Spleen (tissue), 11 donors: ENCODE results near the gene MAG. TPM values are rescaled to one million over a fixed set of nuclear protein-coding genes. Genes with fewer than 3 reads are reported as not detected.

Experiments used
- DNase-seq: peaks from one replicate; pipeline ENCODE4 v3.0.0-alpha.2; 2020
- H3K27ac ChIP-seq, 8 donors: fragments of 200-600 bp; sonication (generic) in 7 of 8; 1 replicate in 4 of 8; 2 replicates in 4 of 8; pipeline versions ENCODE4 v1.5.0 to v1.8.0; 2016 to 2021; ENCODE audit warnings: inconsistent platforms in 4 of 8, mild to moderate bottlenecking in 4 of 8, moderate library complexity in 1 of 8
- H3K27me3 ChIP-seq, 7 donors: fragments of 200-600 bp; sonication (generic) in 6 of 7; replicated peaks in 1 of 7; 1 replicate in 4 of 7; 2 replicates in 3 of 7; pipeline versions ENCODE4 v1.5.0 to v1.8.0; 2016 to 2021; ENCODE audit warnings: inconsistent platforms in 3 of 7, mild to moderate bottlenecking in 1 of 7
- H3K36me3 ChIP-seq, 6 donors: fragments of 200-600 bp; sonication (generic) in 5 of 6; 1 replicate in 4 of 6; 2 replicates in 2 of 6; pipeline versions ENCODE4 v1.5.0 to v1.8.0; 2016 to 2021; ENCODE audit warnings: inconsistent platforms in 2 of 6
- H3K4me1 ChIP-seq, 6 donors: fragments of 200-600 bp; sonication (generic) in 5 of 6; 1 replicate in 3 of 6; 2 replicates in 3 of 6; pipeline versions ENCODE4 v1.5.0 to v1.8.0; 2016 to 2021; ENCODE audit warnings: inconsistent platforms in 3 of 6
- H3K4me3 ChIP-seq, 8 donors: fragments of 200-600 bp; sonication (generic) in 7 of 8; 1 replicate in 4 of 8; 2 replicates in 4 of 8; pipeline versions ENCODE4 v1.5.0 to v1.8.0; 2016 to 2021; ENCODE audit warnings: inconsistent platforms in 4 of 8, mild to moderate bottlenecking in 4 of 8, moderate library complexity in 2 of 8
- H3K9me3 ChIP-seq, 8 donors: fragments of 200-600 bp; sonication (generic) in 7 of 8; 1 replicate in 4 of 8; 2 replicates in 4 of 8; pipeline versions ENCODE4 v1.5.0 to v1.8.0; 2016 to 2021; ENCODE audit warnings: inconsistent platforms in 4 of 8
- CTCF ChIP-seq, 11 experiments: fragments of 200-600 bp in 7 of 11; fragments of 450-650 bp in 4 of 11; sonication (generic) in 4 of 11; IDR thresholded peaks in 8 of 11; conservative IDR thresholded peaks in 3 of 11; 1 replicate in 7 of 11; 2 replicates in 4 of 11; pipeline versions ENCODE4 v1.4.0 to v1.8.0; 2016 to 2021; ENCODE audit warnings: antibody characterized with exemption in 11 of 11, inconsistent platforms in 4 of 11, mild to moderate bottlenecking in 1 of 11
- POLR2A ChIP-seq, 3 donors: fragments of 450-650 bp; IDR thresholded peaks; one replicate each; pipeline ENCODE4 v1.5.1; 2017; ENCODE audit warnings: antibody characterized with exemption in 3 of 3, mild to moderate bottlenecking in 1 of 3
- POLR2AphosphoS5 ChIP-seq, 3 donors: sonication (generic); formaldehyde crosslinking; IDR thresholded peaks; one replicate each; pipeline ENCODE4 v1.5.1; 2017; ENCODE audit warnings: antibody characterized with exemption in 3 of 3
- WGBS, 5 donors: extraction: QIAGEN DNeasy Blood & Tissue Kit in 3 of 5; methylation state at CpG; one replicate each; pipeline versions ENCODE4 v1.1.5 to v1.1.7; 2013 to 2018; 5-methylcytosine and 5-hydroxymethylcytosine counted together
- intact Hi-C: fragments of 100-400 bp; cut with DNase I; formaldehyde crosslinking; loops from one replicate; pipeline ENCODE4 v1.15.0; 2023; ENCODE audit warnings: low total_unique reads
- polyA plus RNA-seq, 3 donors: library from polyadenylated mRNA; stranded (reverse); fragments of 200-250 nt; gene quantifications; one replicate each; pipeline ENCODE4 v1.2.1, GENCODE V29; 2013
- total RNA-seq, 7 donors: library from RNA; depleted of rRNA in 3 of 7; stranded (reverse); fragments of >200 nt in 3 of 7; fragmentation: NEBNext Ultra II Directional in 4 of 7; extraction: Animal tissue kit (Norgen Biotek cat#: 25700) in 4 of 7; gene quantifications; one replicate each; pipeline versions ENCODE4 v1.1.0 to v1.2.1, GENCODE V29; 2016 to 2021
- donor health status: healthy with polysubstance abuse.
- donor health status: DM: no; HTN: no; CAD: no; lungs with moderate emphysema.
- donor health status: DM: no; HTN: no; CAD: no.
- donor health status: Bipolar disorder and iron deficiency.
- donor health status: healthy.
- donor health status: DM: no; HTN: no; CAD: no.
- donor health status: DM: yes; HTN: yes; CAD: no.

Gene MAG
- total and polyA plus RNA-seq, 10 donors = 0.07 to 55.2 (median 0.38) TPM; not detected in 2

GRCh38 chr19:35269438-35270117 is 22.4 kb upstream of the MAG start:
- Histone ChIP-seq H3K27me3 (no peaks in the 10 kb centered on the region), H3K36me3 (peaks cover 0 to 62% (median 34%) of the 10 kb centered on the region in 6 donors), H3K4me1 (peaks cover 32 to 81% (median 66%) of the 10 kb centered on the region in 6 donors), H3K4me3 (peak overlapping the region; percentile 53 to 90 (median 64)), H3K27ac (peak overlapping the region; percentile 87 to 97 (median 94)), H3K9me3 (no peaks in the 10 kb centered on the region)
- intact Hi-C loops = loop anchor here (5.0 to 10.0 kb wide), 2 partner anchors 65 to 117 kb away; partner anchors contain the start of gene FXYD5
- WGBS, 5 donors = 0 to 6% (median 4%) methylated on average over 11 to 66 of the region's 66 CpGs
- TF ChIP-seq POLR2A (IDR thresholded peaks at IDR 0.05) = no peak
- TF ChIP-seq POLR2AphosphoS5 (IDR thresholded peaks at IDR 0.05) = peak; percentile 80 to 84 (median 81)
- TF ChIP-seq CTCF (IDR thresholded peaks at IDR 0.05 in 8 of 11, conservative IDR thresholded peaks at IDR 0.05 in 3 of 11) = peak; percentile 38 to 95 (median 91)
- DNase-seq = peak; percentile 97

GRCh38 chr19:35270381-35270811 is 21.6 kb upstream of the MAG start:
- no peak for TF ChIP-seq CTCF (IDR thresholded peaks at IDR 0.05 in 8 of 11, conservative IDR thresholded peaks at IDR 0.05 in 3 of 11)
- no peak for TF ChIP-seq POLR2AphosphoS5 (IDR thresholded peaks at IDR 0.05)
- no peak for TF ChIP-seq POLR2A (IDR thresholded peaks at IDR 0.05)
- Histone ChIP-seq H3K36me3 (peaks cover 0 to 68% (median 40%) of the 10 kb centered on the region in 6 donors), H3K4me1 (peaks cover 32 to 76% (median 57%) of the 10 kb centered on the region in 6 donors), H3K4me3 (peak overlapping the region in 2 of 8 donors; percentile 64 to 90), H3K27ac (peak overlapping the region in 5 of 8 donors; percentile 93 to 97 (median 95)), H3K9me3 (no peaks in the 10 kb centered on the region), H3K27me3 (no peaks in the 10 kb centered on the region)
- intact Hi-C loops = loop anchor here (10.0 kb wide), 1 partner anchor 64 kb away; no protein-coding TSS in a partner anchor
- WGBS, 5 donors = 88 to 90% (median 89%) methylated on average over 15 to 16 of the region's 16 CpGs
- no peak for DNase-seq

- WGBS, 5 donors = 90 to 96% (median 90%) methylated on average over 6 to 7 of the region's 7 CpGs
- Histone ChIP-seq H3K27me3 (no peaks in the 10 kb centered on the region), H3K4me3 (no peak overlapping the region), H3K4me1 (peaks cover 25 to 65% (median 46%) of the 10 kb centered on the region in 6 donors), H3K9me3 (no peaks in the 10 kb centered on the region), H3K27ac (peak overlapping the region in 3 of 8 donors; percentile 10 to 30 (median 19)), H3K36me3 (peaks cover 0 to 70% (median 51%) of the 10 kb centered on the region in 6 donors)
- no peak for TF ChIP-seq POLR2A (IDR thresholded peaks at IDR 0.05)
- TF ChIP-seq POLR2AphosphoS5 (IDR thresholded peaks at IDR 0.05) = no peak
- no peak for TF ChIP-seq CTCF (IDR thresholded peaks at IDR 0.05 in 8 of 11, conservative IDR thresholded peaks at IDR 0.05 in 3 of 11)
- intact Hi-C loops = loop anchor here (10.0 kb wide), 1 partner anchor 63 kb away; no protein-coding TSS in a partner anchor
- no peak for DNase-seq
These were observed 20.4 kb upstream of the MAG start for GRCh38 chr19:35271546-35271945.
